Panc1 (cell line): ENCODE data around the gene RIMBP2. TPM values are rescaled to one million over a fixed set of nuclear protein-coding genes. Genes with fewer than 3 reads are reported as not detected.

ENCODE experiments used
- ATAC-seq: fragments of 200-7000 bp; cut with Tn5 transposase; 2 replicates; pipeline ENCODE4 v1.9.1; 2020; ENCODE audit warnings: mild to moderate bottlenecking, moderate library complexity
- BruUV-seq: library from RNA; stranded (reverse); fragments of 400-500 nt; replicated peaks from 2 replicates; lab custom pipeline; 2021; lab: Mats Ljungman, UMichigan
- CTCF ChIA-PET: fragments of 300-600 bp; sonication (Branson Sonifier 250); formaldehyde crosslinking; loops from one replicate; lab custom pipeline; 2022; ENCODE audit warnings: antibody characterized with exemption; lab: Charles Lee
- POLR2A ChIA-PET: fragments of 300-600 bp; sonication (Branson Sonifier 250); formaldehyde crosslinking; loops from one replicate; lab custom pipeline; 2022; ENCODE audit warnings: antibody characterized with exemption; lab: Charles Lee
- DNase-seq: peaks from one replicate; pipeline ENCODE4 v3.0.0-alpha.2; 2010; ENCODE audit warnings: low read depth, low spot score
- H3K27ac ChIP-seq: 2 replicates; pipeline ENCODE4 v1.5.1; 2011; ENCODE audit warnings: mild to moderate bottlenecking, low read length, inconsistent platforms
- H3K27me3 ChIP-seq: fragments of 200-500 bp; sonication (Bioruptor generic); 2 replicates; pipeline ENCODE4 v1.6.0; 2014; ENCODE audit warnings: low read length, inconsistent platforms; ENCODE audit not compliant: control insufficient read depth, insufficient read depth
- H3K36me3 ChIP-seq: fragments of 200-500 bp; sonication (Bioruptor generic); 2 replicates; pipeline ENCODE4 v1.5.1; 2014; ENCODE audit warnings: inconsistent platforms, mild to moderate bottlenecking, low read length, moderate library complexity; ENCODE audit not compliant: control insufficient read depth, insufficient read depth
- H3K4me1 ChIP-seq: 2 replicates; pipeline ENCODE4 v1.5.1; 2011; ENCODE audit warnings: inconsistent platforms, mild to moderate bottlenecking, low read length, moderate library complexity; ENCODE audit not compliant: control insufficient read depth, insufficient read depth
- H3K4me3 ChIP-seq, 2 experiments: 2 replicates each; pipeline ENCODE4 v1.5.1; 2011 to 2012; ENCODE audit warnings: low read depth in 2 of 2, low read length in 2 of 2, mild to moderate bottlenecking in 2 of 2, inconsistent platforms in 1 of 2, moderate library complexity in 1 of 2
- H3K9me3 ChIP-seq: fragments of 200-500 bp; sonication (Bioruptor generic); 2 replicates; pipeline ENCODE4 v1.5.1; 2014; ENCODE audit warnings: low read depth, mild to moderate bottlenecking, inconsistent platforms, low read length, moderate library complexity; ENCODE audit not compliant: control insufficient read depth, insufficient read depth
- POLR2AphosphoS5 ChIP-seq: IDR thresholded peaks from 2 replicates; pipeline ENCODE4 v1.6.1; 2012; ENCODE audit warnings: mild to moderate bottlenecking, low read depth, low read length, moderate library complexity
- REST ChIP-seq, 2 experiments: IDR thresholded peaks; 2 replicates each; pipeline ENCODE4 v1.6.1; 2011 to 2012; ENCODE audit warnings: low read depth in 2 of 2, control low read depth in 1 of 2, low read length in 1 of 2, mild to moderate bottlenecking in 1 of 2, moderate library complexity in 1 of 2; ENCODE audit not compliant: insufficient read depth in 1 of 2
- SIN3A ChIP-seq: IDR thresholded peaks from 2 replicates; pipeline ENCODE4 v1.6.1; 2012; ENCODE audit warnings: low read depth, mild to moderate bottlenecking, low read length, moderate library complexity, borderline replicate concordance; ENCODE audit not compliant: insufficient read depth
- TCF7L2 ChIP-seq: IDR thresholded peaks from 2 replicates; pipeline ENCODE4 v1.6.1; 2011; ENCODE audit warnings: mild to moderate bottlenecking, low read depth, low read length, inconsistent platforms
- in situ Hi-C: cut with HindIII; loops from 2 replicates; pipeline ENCODE4 v1.10.0; 2016; ENCODE audit warnings: low sequenced_read_pairs, low pct_unique_long_range_greater_than_20kb
- intact Hi-C: fragments of 100-400 bp; cut with micrococcal nuclease; formaldehyde crosslinking; loops from one replicate; pipeline ENCODE4 v1.10.0; 2022; ENCODE audit not compliant: unreplicated experiment
- total RNA-seq: library from RNA; stranded (reverse); gene quantifications from one replicate; pipeline ENCODE4 v1.2.1, GENCODE V29; 2021; ENCODE audit not compliant: unreplicated experiment
- TF ChIP-seq, protein P1 (sequence below): fragments of 450-650 bp; IDR thresholded peaks from 2 replicates; pipeline ENCODE4 v1.5.1; 2017; ENCODE audit warnings: mild to moderate bottlenecking

Gene RIMBP2
- total RNA-seq, 1 experiment from 2014 or later, result not detected

DNA sequence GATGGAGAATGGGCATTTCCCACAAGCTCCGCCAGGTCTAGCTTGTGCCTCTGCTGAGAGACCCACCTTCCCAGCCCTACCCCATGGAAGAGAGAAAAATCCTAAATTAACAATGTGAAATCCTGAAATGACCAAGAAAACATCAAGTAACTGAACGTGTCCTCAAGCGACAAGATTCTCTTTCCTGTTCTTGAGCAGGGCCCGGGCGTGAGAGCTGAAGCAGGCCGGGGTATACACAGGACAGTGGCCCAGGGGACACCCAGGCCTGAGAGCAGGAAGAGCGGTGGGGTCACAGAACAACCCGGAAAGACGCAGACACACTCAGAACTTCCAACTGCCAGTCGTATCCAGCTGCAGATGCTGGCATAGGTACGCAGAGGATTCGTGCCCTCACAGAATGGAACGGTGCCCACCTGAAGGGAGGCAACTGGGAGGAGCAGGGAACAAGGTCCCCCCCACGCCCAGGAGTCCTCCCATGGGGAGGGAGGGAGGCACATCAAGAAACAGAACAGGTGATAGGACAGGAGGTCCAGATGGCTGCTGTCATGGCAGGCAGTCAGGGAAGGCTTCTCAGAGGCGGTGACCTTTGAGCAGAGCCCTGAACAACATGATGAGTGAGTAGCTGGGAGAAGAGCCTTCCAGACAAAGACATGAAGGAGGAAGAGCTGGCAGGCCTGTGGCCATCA lies 9.1 kb downstream of the RIMBP2 start:
- no TSS peak for BruUV-seq
- in situ Hi-C loops (no loop called here), intact Hi-C loops (no loop called here)
- ATAC-seq (no peak), DNase-seq (no peak)
- H3K4me1 ChIP-seq, result no peaks in the 10 kb centered on the region
- no peak overlapping the region for H3K27ac ChIP-seq
- no peaks in the 10 kb centered on the region for H3K36me3 ChIP-seq
- peaks cover 2% of the 10 kb centered on the region; the same call in 1 of the 2 replicates for H3K27me3 ChIP-seq
- ChIA-PET POLR2A (no interaction called here), CTCF (no interaction called here)
- no peaks in the 10 kb centered on the region for H3K9me3 ChIP-seq
- H3K4me3 ChIP-seq, result no peak overlapping the region
- TF ChIP-seq, protein P1, sequence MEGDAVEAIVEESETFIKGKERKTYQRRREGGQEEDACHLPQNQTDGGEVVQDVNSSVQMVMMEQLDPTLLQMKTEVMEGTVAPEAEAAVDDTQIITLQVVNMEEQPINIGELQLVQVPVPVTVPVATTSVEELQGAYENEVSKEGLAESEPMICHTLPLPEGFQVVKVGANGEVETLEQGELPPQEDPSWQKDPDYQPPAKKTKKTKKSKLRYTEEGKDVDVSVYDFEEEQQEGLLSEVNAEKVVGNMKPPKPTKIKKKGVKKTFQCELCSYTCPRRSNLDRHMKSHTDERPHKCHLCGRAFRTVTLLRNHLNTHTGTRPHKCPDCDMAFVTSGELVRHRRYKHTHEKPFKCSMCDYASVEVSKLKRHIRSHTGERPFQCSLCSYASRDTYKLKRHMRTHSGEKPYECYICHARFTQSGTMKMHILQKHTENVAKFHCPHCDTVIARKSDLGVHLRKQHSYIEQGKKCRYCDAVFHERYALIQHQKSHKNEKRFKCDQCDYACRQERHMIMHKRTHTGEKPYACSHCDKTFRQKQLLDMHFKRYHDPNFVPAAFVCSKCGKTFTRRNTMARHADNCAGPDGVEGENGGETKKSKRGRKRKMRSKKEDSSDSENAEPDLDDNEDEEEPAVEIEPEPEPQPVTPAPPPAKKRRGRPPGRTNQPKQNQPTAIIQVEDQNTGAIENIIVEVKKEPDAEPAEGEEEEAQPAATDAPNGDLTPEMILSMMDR, result no peak
- TF ChIP-seq POLR2AphosphoS5, result no peak
- TF ChIP-seq REST (IDR thresholded peaks at IDR 0.05; ENCODE audit: insufficient read depth in 1 of 2, low read depth in 2 of 2, low read length in 1 of 2), result no peak
- TF ChIP-seq SIN3A, result no peak
- TF ChIP-seq TCF7L2, result no peak

DNA sequence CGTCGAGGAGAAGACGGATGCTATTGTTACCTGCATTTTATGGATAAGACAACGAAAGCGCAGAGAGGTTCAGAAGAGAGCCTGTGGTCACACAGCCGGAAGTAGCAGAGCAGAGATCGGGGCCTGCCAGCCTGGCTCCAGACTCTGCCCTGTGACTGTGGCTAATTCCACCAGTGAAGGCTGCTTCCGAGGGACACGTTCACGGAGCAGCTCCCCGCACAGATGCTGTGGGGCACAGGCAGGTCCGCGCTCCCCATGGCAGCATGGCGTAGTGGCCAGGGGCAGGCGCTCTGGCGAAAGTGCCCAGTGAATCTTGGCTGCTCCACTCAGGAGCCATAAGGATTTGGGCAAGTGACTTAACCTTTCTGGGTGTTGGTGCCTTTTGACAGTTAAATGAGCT lies 9.8 kb downstream of the RIMBP2 start:
- no peak overlapping the region for H3K4me3 ChIP-seq
- no peak for DNase-seq
- in situ Hi-C loops, result no loop called here
- no peaks in the 10 kb centered on the region for H3K4me1 ChIP-seq
- H3K27me3 ChIP-seq, result peaks cover 2% of the 10 kb centered on the region; the same call in 1 of the 2 replicates
- H3K27ac ChIP-seq, result no peak overlapping the region
- POLR2A ChIA-PET, result no interaction called here
- intact Hi-C loops, result no loop called here
- no peaks in the 10 kb centered on the region for H3K36me3 ChIP-seq
- CTCF ChIA-PET, result no interaction called here
- BruUV-seq, result no TSS peak
- no peaks in the 10 kb centered on the region for H3K9me3 ChIP-seq
- TF ChIP-seq, protein P1, result no peak
- no peak for TF ChIP-seq POLR2AphosphoS5
- TF ChIP-seq REST (IDR thresholded peaks at IDR 0.05; ENCODE audit: insufficient read depth in 1 of 2, low read depth in 2 of 2, low read length in 1 of 2), result no peak
- TF ChIP-seq TCF7L2, result no peak
- no peak for TF ChIP-seq SIN3A
- ATAC-seq, result no peak
